ENCODE results near the gene PRSS22.

DNA sequence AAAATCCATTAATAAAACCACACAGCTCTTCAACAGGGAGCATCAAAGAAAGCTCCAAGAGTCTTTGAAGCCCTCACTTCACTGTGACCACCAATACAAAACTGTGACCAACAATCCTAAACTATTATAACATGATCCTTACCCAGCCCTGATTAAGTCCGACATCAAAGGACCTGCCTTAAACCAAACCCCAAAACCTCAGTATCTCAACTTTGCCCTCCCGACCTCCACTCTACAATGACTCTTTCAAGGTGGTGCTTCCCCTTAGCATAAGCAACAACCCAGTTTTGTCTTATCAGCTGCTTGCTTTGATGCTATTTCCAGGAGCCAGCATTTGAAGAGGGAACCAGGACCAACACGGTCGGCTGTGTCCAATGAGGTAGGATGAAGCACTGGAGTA, 8.5 kb upstream of the PRSS22 start:
- TF ChIP-seq YY1 (IDR thresholded peaks at IDR 0.05; ENCODE audit: insufficient read depth, insufficient read length) (no peak), SUZ12 (IDR thresholded peaks at IDR 0.05; ENCODE audit: extremely low read depth, insufficient read depth, insufficient read length) (no peak)
